Stimulated activated CD8-positive, alpha-beta memory T cell treated with anti-CD3 and anti-CD28 coated beads, Interleukin-12 subunit alpha, Interleukin-12 subunit beta, amount 100 ng/mL, for 1 hour (primary cell): ENCODE measurements around the gene ZNF462.

Experiments
- DNase-seq: peaks from one replicate; pipeline ENCODE4 v3.0.0-alpha.2; 2020; ENCODE audit warnings: low read depth

Gene ZNF462

DNA sequence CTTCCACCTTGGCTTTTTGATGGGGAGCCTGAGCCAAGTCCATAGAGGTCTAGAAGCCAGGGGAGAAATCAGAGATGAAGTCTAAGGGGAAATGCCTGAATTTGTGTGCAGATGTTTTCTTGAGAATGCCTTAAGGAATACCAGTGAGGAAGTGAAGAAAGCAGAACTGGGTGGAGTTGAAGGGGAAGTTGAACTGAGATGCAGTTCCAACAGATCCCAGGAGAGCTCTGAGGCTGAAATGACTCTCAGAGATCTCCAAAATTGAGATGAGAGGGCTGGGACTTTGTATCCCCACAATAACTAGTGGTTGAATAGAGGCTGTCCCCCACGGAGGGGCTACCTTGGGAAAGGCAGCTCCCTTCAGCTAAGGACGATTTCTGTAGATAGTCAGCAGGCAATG is 197.1 kb downstream of the ZNF462 start:
- DNase-seq, result no peak
